ENCODE data around the gene RASAL2.

DNA sequence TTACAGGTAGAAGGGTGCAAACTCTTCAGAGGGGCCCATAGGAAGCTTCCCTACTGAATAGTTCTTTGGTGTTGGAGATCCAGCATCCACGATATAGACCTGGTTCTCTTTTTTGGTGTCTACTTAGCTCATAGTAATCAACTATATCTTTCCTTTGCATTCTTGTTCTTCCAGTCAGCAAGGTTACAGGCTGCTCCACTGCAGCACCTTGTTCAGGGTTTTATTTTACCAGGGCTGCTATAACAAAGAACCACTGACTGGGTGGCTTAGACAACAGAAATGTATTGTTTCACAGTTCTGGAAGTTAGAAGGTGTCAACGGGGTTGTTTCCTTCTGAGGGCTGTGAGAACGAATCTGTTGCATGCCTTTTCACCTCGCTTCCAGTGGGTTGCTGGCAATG, 266.5 kb downstream of the RASAL2 start:
- TF ChIP-seq TAF1 (IDR thresholded peaks at IDR 0.05; ENCODE audit: control insufficient read depth, extremely low read depth, insufficient read depth, low read length, severe bottlenecking) (no peak), RB1 (IDR thresholded peaks at IDR 0.05; ENCODE audit: low read depth) (no peak)

All from K562 (cell line).